SK-N-SH (cell line): Measurements from ENCODE around the gene MAP2K7. TPM values are rescaled to one million over a fixed set of nuclear protein-coding genes. Genes with fewer than 3 reads are reported as not detected.

ENCODE experiments used
- ELF1 ChIP-seq: IDR thresholded peaks from 2 replicates; pipeline ENCODE4 v1.4.0; 2012
- EP300 ChIP-seq, 2 experiments: IDR thresholded peaks; 2 replicates each; pipeline versions ENCODE4 v1.4.0 to v1.6.1; 2012; ENCODE audit warnings: borderline replicate concordance in 1 of 2, low read depth in 1 of 2, low read length in 1 of 2
- FOXJ3 ChIP-seq: sonication (generic); formaldehyde crosslinking; IDR thresholded peaks from 2 replicates; pipeline ENCODE4 v1.5.1; 2020; ENCODE audit warnings: mild to moderate bottlenecking, missing genetic modification reagents
- GABPA ChIP-seq: IDR thresholded peaks from 2 replicates; pipeline ENCODE4 v1.4.0; 2012; ENCODE audit warnings: low read depth, mild to moderate bottlenecking
- MEF2A ChIP-seq: IDR thresholded peaks from 2 replicates; pipeline ENCODE4 v1.4.0; 2012; ENCODE audit warnings: low read depth, borderline replicate concordance
- MXI1 ChIP-seq: IDR thresholded peaks from 2 replicates; pipeline ENCODE4 v1.6.1; 2012; ENCODE audit warnings: mild to moderate bottlenecking, low read depth, low read length, improper control_type of control experiment
- NFIC ChIP-seq: IDR thresholded peaks from 2 replicates; pipeline ENCODE4 v1.4.0; 2012; ENCODE audit warnings: borderline replicate concordance
- PBX3 ChIP-seq: IDR thresholded peaks from 2 replicates; pipeline ENCODE4; 2012
- POLR2AphosphoS5 ChIP-seq: IDR thresholded peaks from 2 replicates; pipeline ENCODE4 v1.6.1; 2012; ENCODE audit warnings: low read depth, low read length
- RAD21 ChIP-seq: IDR thresholded peaks from 2 replicates; pipeline ENCODE4 v1.6.1; 2012; ENCODE audit warnings: mild to moderate bottlenecking, low read length
- RXRA ChIP-seq: IDR thresholded peaks from 2 replicates; pipeline ENCODE4 v1.4.0; 2012; ENCODE audit warnings: low read depth, mild to moderate bottlenecking, borderline replicate concordance
- SIN3A ChIP-seq: IDR thresholded peaks from 2 replicates; pipeline ENCODE4 v1.6.1; 2012; ENCODE audit warnings: low read depth, mild to moderate bottlenecking, low read length, moderate library complexity, borderline replicate concordance
- TAF1 ChIP-seq: IDR thresholded peaks from 2 replicates; pipeline ENCODE4 v1.6.1; 2012; ENCODE audit warnings: low read depth, mild to moderate bottlenecking, low read length, moderate library complexity, borderline replicate concordance
- TEAD4 ChIP-seq: IDR thresholded peaks from 2 replicates; pipeline ENCODE4 v1.4.0; 2012; ENCODE audit warnings: mild to moderate bottlenecking, borderline replicate concordance; ENCODE audit not compliant: insufficient read depth
- USF1 ChIP-seq: IDR thresholded peaks from 2 replicates; pipeline ENCODE4 v1.4.0; 2012; ENCODE audit warnings: low read depth, borderline replicate concordance
- YY1 ChIP-seq: IDR thresholded peaks from 2 replicates; pipeline ENCODE4 v1.4.0; 2012; ENCODE audit warnings: low read depth, mild to moderate bottlenecking
- polyA plus RNA-seq, 3 experiments: library from polyadenylated mRNA; depleted of rRNA; stranded (reverse); fragments of >200 nt; gene quantifications; 2 replicates each; pipeline ENCODE4 v1.2.3, GENCODE V29; 2012
- TF ChIP-seq, protein P1 (sequence below): IDR thresholded peaks from 2 replicates; pipeline ENCODE4 v1.4.0; 2012; ENCODE audit warnings: low read depth
- TF ChIP-seq, protein P2 (sequence below): fragments of 150-350 bp; IDR thresholded peaks from 2 replicates; pipeline ENCODE4 v1.6.1; 2016; ENCODE audit warnings: mild to moderate bottlenecking, low read depth, low read length

MAP2K7 gene
- polyA plus RNA-seq, 1 of the 3 experiments (the other 2 are of a cell fraction), result 13.0 TPM

- TF ChIP-seq TAF1, result no peak; the same call in 1 of the 2 replicates
- TF ChIP-seq SIN3A, result peak; percentile 76; the same call in 1 of the 2 replicates
- TF ChIP-seq USF1, result no peak
- peak; percentile 56; the same call in 1 of the 2 replicates for TF ChIP-seq ELF1
- TF ChIP-seq MXI1, result peak; percentile 56; the same call in 1 of the 2 replicates
- TF ChIP-seq NFIC, result peak; percentile 37; the same call in 1 of the 2 replicates
- TF ChIP-seq MEF2A, result no peak
- no peak; a peak in 1 of 4 replicates for TF ChIP-seq EP300 (IDR thresholded peaks at IDR 0.05; ENCODE audit: borderline replicate concordance in 1 of 2, low read depth in 1 of 2, low read length in 1 of 2)
- TF ChIP-seq FOXJ3 (CRISPR knock-in tag), result no peak; the same call in 1 of the 2 replicates
- peak; percentile 83 for TF ChIP-seq POLR2AphosphoS5
- TF ChIP-seq, protein P1, sequence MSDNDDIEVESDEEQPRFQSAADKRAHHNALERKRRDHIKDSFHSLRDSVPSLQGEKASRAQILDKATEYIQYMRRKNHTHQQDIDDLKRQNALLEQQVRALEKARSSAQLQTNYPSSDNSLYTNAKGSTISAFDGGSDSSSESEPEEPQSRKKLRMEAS, result peak; percentile 50; the same call in 1 of the 2 replicates
- no peak for TF ChIP-seq TEAD4
- 0 out of 2 replicates have a peak, but pooled peaks have one; percentile 22 for TF ChIP-seq PBX3
- TF ChIP-seq GABPA, result 0 out of 2 replicates have a peak, but pooled peaks have one; percentile 31
- no peak for TF ChIP-seq RAD21
- TF ChIP-seq RXRA, result no peak
- peak; percentile 34; the same call in 1 of the 2 replicates for TF ChIP-seq YY1
- TF ChIP-seq, protein P2, sequence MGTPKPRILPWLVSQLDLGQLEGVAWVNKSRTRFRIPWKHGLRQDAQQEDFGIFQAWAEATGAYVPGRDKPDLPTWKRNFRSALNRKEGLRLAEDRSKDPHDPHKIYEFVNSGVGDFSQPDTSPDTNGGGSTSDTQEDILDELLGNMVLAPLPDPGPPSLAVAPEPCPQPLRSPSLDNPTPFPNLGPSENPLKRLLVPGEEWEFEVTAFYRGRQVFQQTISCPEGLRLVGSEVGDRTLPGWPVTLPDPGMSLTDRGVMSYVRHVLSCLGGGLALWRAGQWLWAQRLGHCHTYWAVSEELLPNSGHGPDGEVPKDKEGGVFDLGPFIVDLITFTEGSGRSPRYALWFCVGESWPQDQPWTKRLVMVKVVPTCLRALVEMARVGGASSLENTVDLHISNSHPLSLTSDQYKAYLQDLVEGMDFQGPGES, result no peak
Observed at GRCh38 chr19:7919610-7920518, 16.2 kb downstream of the MAP2K7 start, which contains the start of gene SNAPC2 (continued).
